ENCODE results near the gene CDKN2D.

GRCh38 chr19:10611907-10612306, 43.1 kb upstream of the CDKN2D start:
- no peak for TF ChIP-seq CTCF (IDR thresholded peaks at IDR 0.05)
- TF ChIP-seq POLR2A (IDR thresholded peaks at IDR 0.05), result no peak
- no peak for TF ChIP-seq EP300 (IDR thresholded peaks at IDR 0.05)

All from tibial nerve (tissue), 4 donors.